ENCODE measurements around the gene CDRT15.
"Not testable (repeated sequence)": the region's sequence is repeated elsewhere in the genome, so short reads cannot be mapped to it uniquely, and the experiment has no call there.

GRCh38 chr17:14192039-14192438 lies 44.6 kb downstream of the CDRT15 start:
- TF ChIP-seq, protein P1, sequence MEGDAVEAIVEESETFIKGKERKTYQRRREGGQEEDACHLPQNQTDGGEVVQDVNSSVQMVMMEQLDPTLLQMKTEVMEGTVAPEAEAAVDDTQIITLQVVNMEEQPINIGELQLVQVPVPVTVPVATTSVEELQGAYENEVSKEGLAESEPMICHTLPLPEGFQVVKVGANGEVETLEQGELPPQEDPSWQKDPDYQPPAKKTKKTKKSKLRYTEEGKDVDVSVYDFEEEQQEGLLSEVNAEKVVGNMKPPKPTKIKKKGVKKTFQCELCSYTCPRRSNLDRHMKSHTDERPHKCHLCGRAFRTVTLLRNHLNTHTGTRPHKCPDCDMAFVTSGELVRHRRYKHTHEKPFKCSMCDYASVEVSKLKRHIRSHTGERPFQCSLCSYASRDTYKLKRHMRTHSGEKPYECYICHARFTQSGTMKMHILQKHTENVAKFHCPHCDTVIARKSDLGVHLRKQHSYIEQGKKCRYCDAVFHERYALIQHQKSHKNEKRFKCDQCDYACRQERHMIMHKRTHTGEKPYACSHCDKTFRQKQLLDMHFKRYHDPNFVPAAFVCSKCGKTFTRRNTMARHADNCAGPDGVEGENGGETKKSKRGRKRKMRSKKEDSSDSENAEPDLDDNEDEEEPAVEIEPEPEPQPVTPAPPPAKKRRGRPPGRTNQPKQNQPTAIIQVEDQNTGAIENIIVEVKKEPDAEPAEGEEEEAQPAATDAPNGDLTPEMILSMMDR (IDR thresholded peaks at IDR 0.05) = not testable (repeated sequence)
- TF ChIP-seq POLR2A, POLR2AphosphoS5 (IDR thresholded peaks at IDR 0.05): not testable (repeated sequence)

Data from breast epithelium (tissue), 3 donors.